ENCODE data around the gene AP5S1.
"Not testable (repeated sequence)": the region's sequence is repeated elsewhere in the genome, so short reads cannot be mapped to it uniquely, and the experiment has no call there.

Gene AP5S1

GRCh38 chr20:3794168-3794567, 26.2 kb upstream of the AP5S1 start:
- not testable (repeated sequence) for DNase-seq

- DNase-seq: no peak
Observed at GRCh38 chr20:3794701-3795420, 25.5 kb upstream of the AP5S1 start.

GRCh38 chr20:3795511-3796468, 24.6 kb upstream of the AP5S1 start, which contains the start of gene CDC25B:
Gene CDC25B, plus strand, starts transcription at chr20:3796310. Its CDS starts 222 bp downstream, at chr20:3796532.
- peak; percentile 97 for DNase-seq

- no peak for DNase-seq
Observed at GRCh38 chr20:3796477-3797225, 23.7 kb upstream of the AP5S1 start.

- DNase-seq: no peak
Observed at GRCh38 chr20:3797226-3797545, 23.2 kb upstream of the AP5S1 start.

- DNase-seq: peak; percentile 57
Observed at GRCh38 chr20:3797592-3798372, 22.6 kb upstream of the AP5S1 start.

GRCh38 chr20:3798373-3798768, 22.0 kb upstream of the AP5S1 start:
- DNase-seq: no peak

- DNase-seq: no peak
Observed at GRCh38 chr20:3798908-3799248, 21.5 kb upstream of the AP5S1 start.

GRCh38 chr20:3800256-3800877, 20.0 kb upstream of the AP5S1 start:
- no peak for DNase-seq

- no peak for DNase-seq
Observed at GRCh38 chr20:3800878-3801260, 19.5 kb upstream of the AP5S1 start.

- DNase-seq: no peak
Observed at GRCh38 chr20:3801299-3801698, 19.0 kb upstream of the AP5S1 start.

GRCh38 chr20:3801846-3802245, 18.5 kb upstream of the AP5S1 start:
- DNase-seq: no peak

GRCh38 chr20:3802524-3803239, 17.7 kb upstream of the AP5S1 start:
- no peak for DNase-seq

- DNase-seq: no peak
Observed at GRCh38 chr20:3803289-3803688, 17.1 kb upstream of the AP5S1 start.

GRCh38 chr20:3803854-3804253, 16.5 kb upstream of the AP5S1 start:
- no peak for DNase-seq

GRCh38 chr20:3804254-3804751, 16.0 kb upstream of the AP5S1 start:
- no peak for DNase-seq

GRCh38 chr20:3804781-3805180, 15.6 kb upstream of the AP5S1 start:
- DNase-seq: no peak

- no peak for DNase-seq
Observed at GRCh38 chr20:3808544-3808943, 11.8 kb upstream of the AP5S1 start.

GRCh38 chr20:3811467-3812258, 8.7 kb upstream of the AP5S1 start:
- DNase-seq: peak; percentile 99

- DNase-seq: no peak
Observed at GRCh38 chr20:3812259-3812681, 8.1 kb upstream of the AP5S1 start.
